GM21367 (cell line): ENCODE measurements around the gene KIF7.

Source experiments
- ATAC-seq: cut with Tn5 transposase; IDR thresholded peaks from one replicate; pipeline ENCODE4 v1.9.1; 2021; ENCODE audit not compliant: unreplicated experiment

The KIF7 gene

GRCh38 chr15:89669309-89669865, 14.1 kb upstream of the KIF7 start:
- ATAC-seq: no peak

- ATAC-seq: no peak
These were observed 12.9 kb upstream of the KIF7 start for GRCh38 chr15:89668171-89668570.

- ATAC-seq: no peak
These were observed 12.4 kb upstream of the KIF7 start for GRCh38 chr15:89667706-89667960.

- no peak for ATAC-seq
These were observed 11.8 kb upstream of the KIF7 start for GRCh38 chr15:89666858-89667705.

- ATAC-seq: no peak
These were observed 11.1 kb upstream of the KIF7 start for GRCh38 chr15:89666184-89666857.

- no peak for ATAC-seq
These were observed 10.3 kb upstream of the KIF7 start for GRCh38 chr15:89665449-89666181.

- ATAC-seq: no peak
These were observed 9.4 kb upstream of the KIF7 start for GRCh38 chr15:89664441-89665350.

GRCh38 chr15:89662893-89663626, 7.8 kb upstream of the KIF7 start:
- ATAC-seq: no peak

GRCh38 chr15:89660556-89660955, 5.3 kb upstream of the KIF7 start:
- ATAC-seq: no peak

GRCh38 chr15:89659295-89659694, 4.0 kb upstream of the KIF7 start:
- no peak for ATAC-seq

GRCh38 chr15:89657686-89658200, 2.5 kb upstream of the KIF7 start:
- ATAC-seq: no peak

GRCh38 chr15:89656116-89656815, 999 bp upstream of the KIF7 start:
- ATAC-seq: no peak

- no peak for ATAC-seq
These were observed 936 bp downstream of the KIF7 start for GRCh38 chr15:89654301-89654761.

- ATAC-seq: no peak
These were observed 1.7 kb downstream of the KIF7 start for GRCh38 chr15:89653578-89653977.

GRCh38 chr15:89652666-89653065, 2.6 kb downstream of the KIF7 start:
- no peak for ATAC-seq

GRCh38 chr15:89652131-89652530, 3.1 kb downstream of the KIF7 start:
- ATAC-seq: no peak

GRCh38 chr15:89649716-89650115, 5.6 kb downstream of the KIF7 start:
- ATAC-seq: no peak

GRCh38 chr15:89649013-89649625, 6.1 kb downstream of the KIF7 start:
- no peak for ATAC-seq
